ENCODE results near the gene EIF5.

DNA sequence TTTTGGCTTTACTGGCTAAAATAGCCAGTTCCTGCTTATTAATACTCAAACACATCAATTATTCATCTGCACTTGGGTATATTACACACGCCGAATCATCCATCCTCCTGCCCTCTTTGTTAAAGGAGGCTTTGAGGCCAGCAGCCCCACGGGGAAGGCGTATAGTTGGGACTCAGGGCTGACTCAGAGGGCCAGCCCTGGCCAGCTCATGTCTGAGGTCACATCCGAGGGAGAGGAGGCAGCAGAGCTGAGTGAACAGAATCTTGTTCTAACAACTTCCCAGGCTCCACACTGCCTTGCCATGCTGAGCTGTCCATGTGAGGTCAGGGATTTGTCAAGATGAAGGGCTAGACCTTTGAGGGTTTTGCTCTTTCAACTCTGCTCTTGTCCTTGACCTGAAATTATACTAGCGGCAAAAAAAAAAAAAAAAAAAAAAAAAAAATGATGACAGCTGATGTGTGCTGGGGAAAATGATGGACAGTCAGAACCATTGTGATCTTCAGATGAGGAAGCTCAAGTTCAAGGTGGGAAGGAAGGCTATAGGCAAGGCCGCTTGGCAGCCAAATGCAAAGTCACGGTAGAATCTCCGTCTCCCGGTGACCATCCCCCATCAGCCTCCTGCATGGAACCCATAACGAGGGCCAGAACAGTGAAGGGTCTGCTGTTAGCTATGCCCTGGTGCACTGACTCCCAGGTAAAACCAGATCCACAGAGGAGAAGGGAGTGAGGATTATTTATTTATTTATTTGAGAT is 38.7 kb downstream of the EIF5 start:
- TF ChIP-seq, protein P1, sequence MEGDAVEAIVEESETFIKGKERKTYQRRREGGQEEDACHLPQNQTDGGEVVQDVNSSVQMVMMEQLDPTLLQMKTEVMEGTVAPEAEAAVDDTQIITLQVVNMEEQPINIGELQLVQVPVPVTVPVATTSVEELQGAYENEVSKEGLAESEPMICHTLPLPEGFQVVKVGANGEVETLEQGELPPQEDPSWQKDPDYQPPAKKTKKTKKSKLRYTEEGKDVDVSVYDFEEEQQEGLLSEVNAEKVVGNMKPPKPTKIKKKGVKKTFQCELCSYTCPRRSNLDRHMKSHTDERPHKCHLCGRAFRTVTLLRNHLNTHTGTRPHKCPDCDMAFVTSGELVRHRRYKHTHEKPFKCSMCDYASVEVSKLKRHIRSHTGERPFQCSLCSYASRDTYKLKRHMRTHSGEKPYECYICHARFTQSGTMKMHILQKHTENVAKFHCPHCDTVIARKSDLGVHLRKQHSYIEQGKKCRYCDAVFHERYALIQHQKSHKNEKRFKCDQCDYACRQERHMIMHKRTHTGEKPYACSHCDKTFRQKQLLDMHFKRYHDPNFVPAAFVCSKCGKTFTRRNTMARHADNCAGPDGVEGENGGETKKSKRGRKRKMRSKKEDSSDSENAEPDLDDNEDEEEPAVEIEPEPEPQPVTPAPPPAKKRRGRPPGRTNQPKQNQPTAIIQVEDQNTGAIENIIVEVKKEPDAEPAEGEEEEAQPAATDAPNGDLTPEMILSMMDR (optimal IDR thresholded peaks at IDR 0.05 in 1 of 3, IDR thresholded peaks at IDR 0.05 in 1 of 3, conservative IDR thresholded peaks at IDR 0.05 in 1 of 3; ENCODE audit: extremely low read depth in 1 of 3, insufficient read depth in 2 of 3, low read length in 3 of 3) = no peak
- TF ChIP-seq EZH2 (IDR thresholded peaks at IDR 0.05; ENCODE audit: low read length) = no peak

Measured in keratinocyte (primary cell).